Measurements from ENCODE around the gene MDGA2.

- TF ChIP-seq TAF1 (IDR thresholded peaks at IDR 0.05; ENCODE audit: borderline replicate concordance, low read depth, low read length) = no peak
- TF ChIP-seq POLR2A (IDR thresholded peaks at IDR 0.05; ENCODE audit: low read depth, low read length) = no peak
Measured at GRCh38 chr14:47332939-47333338, 342.5 kb downstream of the MDGA2 start.
